ENCODE measurements around the gene TBCK.
"Not testable (repeated sequence)": the region's sequence is repeated elsewhere in the genome, so short reads cannot be mapped to it uniquely, and the experiment has no call there.

TBCK gene

DNA sequence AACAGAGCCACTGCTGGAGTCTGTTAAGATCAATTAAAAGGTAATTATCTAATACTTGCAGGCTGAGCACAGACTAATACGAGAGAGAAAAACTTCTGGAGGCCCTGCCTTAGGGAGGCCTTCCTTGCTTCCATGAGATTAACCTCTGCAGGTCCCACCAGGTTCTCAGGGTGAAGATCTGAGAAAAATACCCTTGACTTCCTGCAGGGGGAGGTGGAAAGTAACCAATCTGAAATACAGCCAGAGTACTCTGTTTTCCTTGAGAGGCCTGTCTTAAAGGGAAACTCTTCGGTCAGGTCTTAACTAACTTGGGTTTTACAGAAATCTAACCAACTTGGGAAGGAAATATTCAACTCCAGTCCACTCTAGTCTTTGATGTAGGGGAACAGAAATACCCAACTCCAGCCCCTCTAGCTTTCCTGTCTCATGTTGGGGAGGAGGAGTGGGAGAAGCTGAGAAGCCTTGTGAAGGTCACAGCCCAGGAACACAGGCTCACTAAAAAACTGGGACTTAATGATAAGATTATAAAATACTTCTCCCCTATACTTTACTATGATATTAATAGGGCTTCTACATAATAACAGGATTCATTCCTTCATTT, 77.1 kb downstream of the TBCK start:
- H3K9me3 ChIP-seq (ENCODE audit: insufficient read depth, low read depth, low read length) = 0 out of 2 replicates have a peak, but pooled peaks cover 2% of the 10 kb centered on the region
- H3K4me3 ChIP-seq (ENCODE audit: low read length, poor library complexity, severe bottlenecking) = no peak overlapping the region
- no peaks in the 10 kb centered on the region for H3K79me2 ChIP-seq (ENCODE audit: insufficient read depth, low read length)
- no peak overlapping the region for H3K4me2 ChIP-seq (ENCODE audit: low read depth, low read length, poor library complexity, severe bottlenecking)
- no peaks in the 10 kb centered on the region for H3K27me3 ChIP-seq (ENCODE audit: insufficient read depth, low read length, poor library complexity, severe bottlenecking)
- peaks cover 3% of the 10 kb centered on the region for H4K20me1 ChIP-seq (ENCODE audit: insufficient read depth, low read length, poor library complexity, severe bottlenecking)
- H2AFZ ChIP-seq (ENCODE audit: low read length) = no peak overlapping the region
- H3K36me3 ChIP-seq (ENCODE audit: insufficient read depth, low read length) = peaks cover 3% of the 10 kb centered on the region
- H3K9me2 ChIP-seq (replicated peaks; ENCODE audit: low read depth, low read length) = no peaks in the 10 kb centered on the region
- no peak overlapping the region for H3K9ac ChIP-seq (ENCODE audit: low read depth, low read length, poor library complexity, severe bottlenecking)
- TF ChIP-seq, protein P1, sequence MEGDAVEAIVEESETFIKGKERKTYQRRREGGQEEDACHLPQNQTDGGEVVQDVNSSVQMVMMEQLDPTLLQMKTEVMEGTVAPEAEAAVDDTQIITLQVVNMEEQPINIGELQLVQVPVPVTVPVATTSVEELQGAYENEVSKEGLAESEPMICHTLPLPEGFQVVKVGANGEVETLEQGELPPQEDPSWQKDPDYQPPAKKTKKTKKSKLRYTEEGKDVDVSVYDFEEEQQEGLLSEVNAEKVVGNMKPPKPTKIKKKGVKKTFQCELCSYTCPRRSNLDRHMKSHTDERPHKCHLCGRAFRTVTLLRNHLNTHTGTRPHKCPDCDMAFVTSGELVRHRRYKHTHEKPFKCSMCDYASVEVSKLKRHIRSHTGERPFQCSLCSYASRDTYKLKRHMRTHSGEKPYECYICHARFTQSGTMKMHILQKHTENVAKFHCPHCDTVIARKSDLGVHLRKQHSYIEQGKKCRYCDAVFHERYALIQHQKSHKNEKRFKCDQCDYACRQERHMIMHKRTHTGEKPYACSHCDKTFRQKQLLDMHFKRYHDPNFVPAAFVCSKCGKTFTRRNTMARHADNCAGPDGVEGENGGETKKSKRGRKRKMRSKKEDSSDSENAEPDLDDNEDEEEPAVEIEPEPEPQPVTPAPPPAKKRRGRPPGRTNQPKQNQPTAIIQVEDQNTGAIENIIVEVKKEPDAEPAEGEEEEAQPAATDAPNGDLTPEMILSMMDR (conservative IDR thresholded peaks at IDR 0.05; ENCODE audit: low read length) = peak; percentile 84
- TF ChIP-seq EZH2phosphoT487 (IDR thresholded peaks at IDR 0.05; ENCODE audit: borderline replicate concordance) = no peak
- H3K4me1 ChIP-seq (ENCODE audit: insufficient read depth, low read length, poor library complexity, severe bottlenecking) = peaks cover 9% of the 10 kb centered on the region
- no peaks in the 10 kb centered on the region for H3F3A ChIP-seq (ENCODE audit: low read depth)

GRCh38 chr4:106231931-106232330, 84.1 kb downstream of the TBCK start:
- peaks cover 26% of the 10 kb centered on the region for H3K36me3 ChIP-seq (ENCODE audit: insufficient read depth, low read length)
- TF ChIP-seq, protein P1 (conservative IDR thresholded peaks at IDR 0.05; ENCODE audit: low read length) = no peak
- TF ChIP-seq EZH2phosphoT487 (IDR thresholded peaks at IDR 0.05; ENCODE audit: borderline replicate concordance) = no peak
- no peaks in the 10 kb centered on the region for H3K79me2 ChIP-seq (ENCODE audit: insufficient read depth, low read length)
- no peak overlapping the region for H3K9ac ChIP-seq (ENCODE audit: low read depth, low read length, poor library complexity, severe bottlenecking)
- no peak overlapping the region for H2AFZ ChIP-seq (ENCODE audit: low read length)
- H3K9me3 ChIP-seq (ENCODE audit: insufficient read depth, low read depth, low read length) = no peaks in the 10 kb centered on the region
- no peak overlapping the region for H3K4me2 ChIP-seq (ENCODE audit: low read depth, low read length, poor library complexity, severe bottlenecking)
- H3F3A ChIP-seq (ENCODE audit: low read depth) = no peaks in the 10 kb centered on the region
- H4K20me1 ChIP-seq (ENCODE audit: insufficient read depth, low read length, poor library complexity, severe bottlenecking) = peaks cover 3% of the 10 kb centered on the region
- H3K27me3 ChIP-seq (ENCODE audit: insufficient read depth, low read length, poor library complexity, severe bottlenecking) = no peaks in the 10 kb centered on the region
- peaks cover 1% of the 10 kb centered on the region for H3K4me1 ChIP-seq (ENCODE audit: insufficient read depth, low read length, poor library complexity, severe bottlenecking)
- no peak overlapping the region for H3K4me3 ChIP-seq (ENCODE audit: low read length, poor library complexity, severe bottlenecking)
- no peaks in the 10 kb centered on the region for H3K9me2 ChIP-seq (replicated peaks; ENCODE audit: low read depth, low read length)

DNA sequence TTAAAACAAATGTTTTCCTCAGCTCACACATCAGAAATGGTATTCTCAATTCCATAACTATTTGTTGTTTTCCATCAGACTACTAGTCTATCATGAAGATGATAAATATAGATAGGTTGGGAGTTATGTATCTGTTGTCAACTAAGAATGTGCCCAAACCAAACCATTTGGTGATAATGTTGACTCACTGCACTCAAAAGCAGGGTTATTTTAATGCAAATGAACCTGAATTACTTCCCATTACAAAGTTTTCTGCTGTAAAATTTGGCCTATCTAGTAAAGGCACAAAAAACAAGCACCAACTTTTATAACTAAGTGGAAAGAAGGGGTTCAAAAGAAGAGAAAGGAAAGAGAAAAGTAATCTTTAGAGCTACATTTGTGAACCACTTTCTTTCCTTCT, 93.5 kb downstream of the TBCK start:
- no peak overlapping the region for H3K4me2 ChIP-seq (ENCODE audit: low read depth, low read length, poor library complexity, severe bottlenecking)
- TF ChIP-seq, protein P1 (conservative IDR thresholded peaks at IDR 0.05; ENCODE audit: low read length) = no peak
- no peak for TF ChIP-seq EZH2phosphoT487 (IDR thresholded peaks at IDR 0.05; ENCODE audit: borderline replicate concordance)

DNA sequence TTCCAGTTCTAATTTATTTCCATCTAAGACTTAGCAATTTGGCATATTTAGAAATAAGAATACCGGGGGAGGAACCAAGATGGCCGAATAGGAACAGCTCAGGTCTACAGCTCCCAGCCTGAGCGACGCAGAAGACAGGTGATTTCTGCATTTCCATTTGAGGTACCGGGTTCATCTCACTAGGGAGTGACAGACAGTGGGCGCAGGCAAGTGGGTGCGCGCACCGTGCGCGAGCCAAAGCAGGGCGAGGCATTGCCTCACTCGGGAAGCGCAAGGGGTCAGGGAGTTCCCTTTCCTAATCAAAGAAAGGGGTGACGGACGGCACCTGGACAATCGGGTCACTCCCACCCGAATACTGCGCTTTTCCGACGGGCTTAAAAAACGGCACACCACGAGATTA, 102.7 kb downstream of the TBCK start:
- H3K9me3 ChIP-seq (ENCODE audit: insufficient read depth, low read depth, low read length); H3K36me3 ChIP-seq (ENCODE audit: insufficient read depth, low read length); H3K27me3 ChIP-seq (ENCODE audit: insufficient read depth, low read length, poor library complexity, severe bottlenecking); H3K79me2 ChIP-seq (ENCODE audit: insufficient read depth, low read length); H3K9me2 ChIP-seq (replicated peaks; ENCODE audit: low read depth, low read length); H3K4me2 ChIP-seq (ENCODE audit: low read depth, low read length, poor library complexity, severe bottlenecking); H4K20me1 ChIP-seq (ENCODE audit: insufficient read depth, low read length, poor library complexity, severe bottlenecking); H3K4me3 ChIP-seq (ENCODE audit: low read length, poor library complexity, severe bottlenecking); H3F3A ChIP-seq (ENCODE audit: low read depth); H3K4me1 ChIP-seq (ENCODE audit: insufficient read depth, low read length, poor library complexity, severe bottlenecking); H2AFZ ChIP-seq (ENCODE audit: low read length); H3K9ac ChIP-seq (ENCODE audit: low read depth, low read length, poor library complexity, severe bottlenecking): not testable (repeated sequence)

More for the DNA sequence above, 93.5 kb downstream of the TBCK start:
- no peak overlapping the region for H2AFZ ChIP-seq (ENCODE audit: low read length)
- no peaks in the 10 kb centered on the region for H3K79me2 ChIP-seq (ENCODE audit: insufficient read depth, low read length)
- H3K9ac ChIP-seq (ENCODE audit: low read depth, low read length, poor library complexity, severe bottlenecking) = no peak overlapping the region
- H3K9me2 ChIP-seq (replicated peaks; ENCODE audit: low read depth, low read length) = no peaks in the 10 kb centered on the region
- H3K27me3 ChIP-seq (ENCODE audit: insufficient read depth, low read length, poor library complexity, severe bottlenecking) = no peaks in the 10 kb centered on the region
- H3F3A ChIP-seq (ENCODE audit: low read depth) = no peaks in the 10 kb centered on the region
- no peaks in the 10 kb centered on the region for H4K20me1 ChIP-seq (ENCODE audit: insufficient read depth, low read length, poor library complexity, severe bottlenecking)
- no peaks in the 10 kb centered on the region for H3K9me3 ChIP-seq (ENCODE audit: insufficient read depth, low read depth, low read length)
- H3K36me3 ChIP-seq (ENCODE audit: insufficient read depth, low read length) = no peaks in the 10 kb centered on the region; the same call in 1 of the 2 replicates
- H3K4me1 ChIP-seq (ENCODE audit: insufficient read depth, low read length, poor library complexity, severe bottlenecking) = no peaks in the 10 kb centered on the region
- H3K4me3 ChIP-seq (ENCODE audit: low read length, poor library complexity, severe bottlenecking) = no peak overlapping the region

Data from Loucy (cell line).